Measurements from ENCODE around the gene PRKACG. TPM values are rescaled to one million over a fixed set of nuclear protein-coding genes. Genes with fewer than 3 reads are reported as not detected.
A peak's percentile ranks its signal among the peaks of the same experiment; 100 is the strongest.

Gene PRKACG
- total and polyA plus RNA-seq, 5 experiments from 2014 or later: not detected

- DNase-seq (no peak), ATAC-seq (no peak)
- Mint-ChIP-seq H3K4me3 (no peak overlapping the region), H3K9me3 (no peaks in the 10 kb centered on the region), H3K27ac (peak overlapping the region in 1 of 10 donors; percentile 55), H3K4me1 (peaks cover 6 to 46% (median 10%) of the 10 kb centered on the region in 4 donors), H3K36me3 (peaks cover 0 to 3% (median 0%) of the 10 kb centered on the region in 3 donors), H3K27me3 (peaks cover 0 to 4% (median 0%) of the 10 kb centered on the region in 5 donors)
- POLR2A ChIA-PET: no interaction called here
Measured at GRCh38 chr9:68978501-68978900, 35.4 kb downstream of the PRKACG start.

GRCh38 chr9:68978066-68978465 is 35.8 kb downstream of the PRKACG start:
- no peaks in the 10 kb centered on the region for H3K9me3 Mint-ChIP-seq
- ATAC-seq (no peak), DNase-seq (no peak)
- no peak overlapping the region for H3K4me3 Mint-ChIP-seq
- H3K36me3 Mint-ChIP-seq: peaks cover 0 to 3% (median 0%) of the 10 kb centered on the region in 3 donors
- H3K27me3 Mint-ChIP-seq: peaks cover 0 to 4% (median 0%) of the 10 kb centered on the region in 5 donors
- peak overlapping the region in 1 of 10 donors; percentile 55 for H3K27ac Mint-ChIP-seq
- H3K4me1 Mint-ChIP-seq: peaks cover 6 to 46% (median 10%) of the 10 kb centered on the region in 4 donors
- POLR2A ChIA-PET: no interaction called here

DNA sequence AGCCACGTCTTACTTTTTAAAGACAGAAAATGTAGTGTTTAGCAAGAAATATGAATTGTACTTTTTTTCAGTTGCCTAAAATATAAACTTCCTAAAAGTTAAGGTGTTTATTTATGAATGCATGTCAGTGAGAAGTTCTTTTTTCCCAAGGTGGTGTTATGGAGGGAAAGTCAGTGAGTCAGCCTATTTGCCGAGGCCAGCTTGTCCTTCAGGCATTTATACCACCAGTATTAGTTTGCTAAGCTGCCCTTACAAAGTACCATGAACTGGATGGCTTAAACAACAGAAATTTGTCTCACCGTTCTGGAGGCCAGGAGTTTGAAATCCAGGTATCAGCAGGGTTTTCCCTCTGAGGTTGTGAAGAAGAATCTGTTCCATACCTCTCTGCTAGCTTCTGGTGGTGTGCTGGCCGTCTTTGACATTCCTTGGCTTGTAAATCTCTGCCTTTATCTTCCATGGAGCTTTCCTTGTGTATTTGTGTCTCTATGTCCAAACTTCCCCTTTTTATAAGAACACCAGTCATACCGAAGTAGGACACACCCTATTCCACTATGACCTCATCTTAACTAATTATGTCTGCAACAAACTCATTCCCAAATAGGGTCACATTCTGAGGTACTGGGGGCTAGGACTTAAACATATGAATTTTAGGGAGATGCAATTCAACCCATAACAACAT is 38.4 kb downstream of the PRKACG start:
- H3K4me3 Mint-ChIP-seq: peak overlapping the region in 1 of 10 donors; percentile 9
- peaks cover 0 to 4% (median 0%) of the 10 kb centered on the region in 5 donors for H3K27me3 Mint-ChIP-seq
- POLR2A ChIA-PET: no interaction called here
- peaks cover 0 to 2% (median 0%) of the 10 kb centered on the region in 9 donors for H3K9me3 Mint-ChIP-seq
- H3K4me1 Mint-ChIP-seq: peaks cover 6 to 38% (median 10%) of the 10 kb centered on the region in 4 donors
- ATAC-seq: no peak
- H3K36me3 Mint-ChIP-seq: peaks cover 0 to 3% (median 0%) of the 10 kb centered on the region in 3 donors
- no peak for DNase-seq
- H3K27ac Mint-ChIP-seq: no peak overlapping the region

- H3K36me3 Mint-ChIP-seq: peaks cover 0 to 3% (median 0%) of the 10 kb centered on the region in 3 donors
- DNase-seq: no peak
- POLR2A ChIA-PET: no interaction called here
- H3K4me1 Mint-ChIP-seq: peaks cover 6 to 34% (median 10%) of the 10 kb centered on the region in 4 donors
- H3K27ac Mint-ChIP-seq: no peak overlapping the region
- H3K9me3 Mint-ChIP-seq: peaks cover 0 to 2% (median 0%) of the 10 kb centered on the region in 9 donors
- no peak for ATAC-seq
- H3K27me3 Mint-ChIP-seq: peaks cover 0 to 4% (median 0%) of the 10 kb centered on the region in 5 donors
- H3K4me3 Mint-ChIP-seq: no peak overlapping the region
Measured at GRCh38 chr9:68974901-68975300, 39.0 kb downstream of the PRKACG start.

- POLR2A ChIA-PET: no interaction called here
- H3K4me3 Mint-ChIP-seq: no peak overlapping the region
- peaks cover 0 to 3% (median 0%) of the 10 kb centered on the region in 3 donors for H3K36me3 Mint-ChIP-seq
- peaks cover 0 to 4% (median 0%) of the 10 kb centered on the region in 5 donors for H3K27me3 Mint-ChIP-seq
- ATAC-seq (no peak), DNase-seq (no peak)
- peak overlapping the region in 1 of 10 donors; percentile 42 for H3K27ac Mint-ChIP-seq
- peaks cover 3 to 29% (median 5%) of the 10 kb centered on the region in 4 donors for H3K4me1 Mint-ChIP-seq
- H3K9me3 Mint-ChIP-seq: peaks cover 0 to 2% (median 0%) of the 10 kb centered on the region in 9 donors
Measured at GRCh38 chr9:68974431-68974830, 39.5 kb downstream of the PRKACG start.

- Mint-ChIP-seq H3K27me3 (peaks cover 0 to 4% (median 0%) of the 10 kb centered on the region in 5 donors), H3K9me3 (peaks cover 0 to 2% (median 0%) of the 10 kb centered on the region in 9 donors), H3K4me3 (no peak overlapping the region), H3K4me1 (peaks cover 0 to 22% (median 4%) of the 10 kb centered on the region in 4 donors), H3K36me3 (peaks cover 0 to 3% (median 0%) of the 10 kb centered on the region in 3 donors), H3K27ac (no peak overlapping the region)
- POLR2A ChIA-PET: no interaction called here
- no peak for ATAC-seq
- DNase-seq: no peak
Measured at GRCh38 chr9:68973619-68974018, 40.3 kb downstream of the PRKACG start.

- H3K27ac Mint-ChIP-seq: no peak overlapping the region
- no peak for DNase-seq
- POLR2A ChIA-PET: no interaction called here
Measured at GRCh38 chr9:68970151-68970550, 43.8 kb downstream of the PRKACG start.

DNA sequence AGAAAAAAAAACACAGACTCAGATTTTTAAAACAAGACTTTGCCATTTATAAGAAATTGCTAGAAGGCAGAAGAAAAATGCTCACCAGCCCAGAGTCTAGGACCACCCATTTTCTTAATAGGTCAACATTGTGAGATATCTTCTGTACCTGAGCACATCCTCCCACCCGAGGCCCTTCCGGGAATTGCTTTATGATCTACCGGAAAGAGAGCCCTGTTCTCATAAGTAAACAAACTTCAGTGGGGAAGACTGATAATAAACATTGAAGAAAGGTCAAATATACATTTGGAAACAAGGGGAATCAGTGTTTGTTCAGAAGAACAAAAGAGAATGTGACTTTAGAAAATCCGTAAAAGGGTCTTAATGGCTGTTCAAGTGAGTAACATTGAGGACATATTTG is 44.4 kb downstream of the PRKACG start:
- ATAC-seq (no peak), DNase-seq (no peak)
- Mint-ChIP-seq H3K27me3 (no peaks in the 10 kb centered on the region), H3K9me3 (peaks cover 0 to 2% (median 0%) of the 10 kb centered on the region in 9 donors), H3K4me3 (no peak overlapping the region), H3K27ac (no peak overlapping the region), H3K4me1 (peaks cover 0 to 6% (median 4%) of the 10 kb centered on the region in 4 donors), H3K36me3 (no peaks in the 10 kb centered on the region)
- POLR2A ChIA-PET: no interaction called here

More at GRCh38 chr9:68970151-68970550, 43.8 kb downstream of the PRKACG start:
- no peaks in the 10 kb centered on the region for H3K27me3 Mint-ChIP-seq
- no peak overlapping the region for H3K4me3 Mint-ChIP-seq
- no peak for ATAC-seq
- no peaks in the 10 kb centered on the region for H3K36me3 Mint-ChIP-seq
- peaks cover 0 to 2% (median 0%) of the 10 kb centered on the region in 9 donors for H3K9me3 Mint-ChIP-seq
- H3K4me1 Mint-ChIP-seq: peaks cover 0 to 11% (median 4%) of the 10 kb centered on the region in 4 donors

- no peak overlapping the region for H3K27ac Mint-ChIP-seq
- no peak overlapping the region for H3K4me3 Mint-ChIP-seq
- POLR2A ChIA-PET: no interaction called here
- no peak for ATAC-seq
- DNase-seq: no peak
- peaks cover 0 to 2% (median 0%) of the 10 kb centered on the region in 9 donors for H3K9me3 Mint-ChIP-seq
- H3K27me3 Mint-ChIP-seq: no peaks in the 10 kb centered on the region
- no peaks in the 10 kb centered on the region for H3K4me1 Mint-ChIP-seq
- no peaks in the 10 kb centered on the region for H3K36me3 Mint-ChIP-seq
Measured at GRCh38 chr9:68967800-68968199, 46.1 kb downstream of the PRKACG start.

DNA sequence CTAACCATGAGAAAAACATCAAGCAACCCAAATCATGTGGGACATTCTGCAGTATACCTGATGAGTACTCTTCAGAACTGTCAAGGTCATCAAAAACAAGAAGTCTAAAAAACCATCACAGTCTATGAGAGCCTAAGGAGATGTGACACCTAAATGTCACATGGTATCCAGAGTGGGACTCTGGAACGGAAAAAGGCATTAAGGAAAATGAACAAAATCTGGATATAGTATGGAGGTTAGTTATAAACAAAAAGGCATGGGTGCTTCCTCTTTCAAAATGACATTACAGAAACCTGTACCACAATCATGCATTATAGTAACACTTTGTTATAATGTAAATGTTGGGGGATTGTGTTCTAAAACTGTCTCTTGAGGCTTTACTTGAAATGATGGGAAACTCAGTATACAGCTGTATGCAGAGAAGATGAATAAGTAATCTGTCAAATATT is 47.4 kb downstream of the PRKACG start:
- Mint-ChIP-seq H3K27ac (no peak overlapping the region), H3K4me3 (no peak overlapping the region), H3K4me1 (no peaks in the 10 kb centered on the region), H3K9me3 (peaks cover 0 to 2% (median 0%) of the 10 kb centered on the region in 9 donors), H3K27me3 (peaks cover 0 to 6% (median 0%) of the 10 kb centered on the region in 5 donors), H3K36me3 (no peaks in the 10 kb centered on the region)
- POLR2A ChIA-PET: no interaction called here
- no peak for ATAC-seq
- no peak for DNase-seq

DNA sequence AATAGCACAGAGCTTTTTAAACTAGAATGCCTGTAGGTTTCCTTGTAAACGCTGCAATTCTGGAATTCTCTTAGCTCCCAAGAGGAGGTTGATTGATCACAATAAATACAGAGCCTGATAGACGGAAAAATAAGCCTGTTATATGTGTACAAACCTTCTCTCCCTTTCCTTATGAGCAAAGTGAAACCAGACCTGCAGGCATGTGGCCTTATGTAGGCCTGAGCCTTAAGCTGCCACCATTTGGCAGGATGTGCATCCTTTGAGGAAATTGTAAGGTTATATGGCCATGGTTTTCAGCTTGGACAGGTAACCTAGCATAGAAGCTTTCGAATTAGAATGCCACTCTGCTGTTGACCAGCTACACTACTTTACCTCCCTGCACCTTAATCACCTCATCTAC is 49.1 kb downstream of the PRKACG start:
- H3K27me3 Mint-ChIP-seq: peaks cover 2 to 22% (median 4%) of the 10 kb centered on the region in 5 donors

DNA sequence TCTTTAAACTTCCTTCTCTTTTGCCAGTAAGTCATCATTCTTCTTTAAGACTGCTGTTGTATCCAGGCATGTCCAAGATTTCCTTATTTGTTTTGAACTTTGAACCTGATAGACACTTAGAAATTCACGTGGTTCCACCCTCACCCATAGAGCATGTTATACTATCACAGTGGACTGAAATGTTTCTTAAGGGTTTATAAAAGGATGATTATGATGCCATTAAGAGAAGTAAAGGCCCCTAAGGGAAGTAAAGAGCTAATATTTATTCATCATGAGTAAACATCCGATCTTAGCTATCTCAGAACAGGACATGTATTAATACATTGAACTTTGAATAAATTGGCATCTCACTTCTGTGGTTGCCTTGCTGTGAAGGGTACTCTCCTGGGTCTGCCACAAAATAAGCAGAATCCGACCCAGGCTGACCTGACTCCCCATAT is 49.8 kb downstream of the PRKACG start:
- H3K36me3 Mint-ChIP-seq: no peaks in the 10 kb centered on the region
- DNase-seq: no peak
- peaks cover 2 to 23% (median 4%) of the 10 kb centered on the region in 5 donors for H3K27me3 Mint-ChIP-seq
- H3K27ac Mint-ChIP-seq: no peak overlapping the region
- POLR2A ChIA-PET: no interaction called here
- H3K4me3 Mint-ChIP-seq: no peak overlapping the region
- H3K4me1 Mint-ChIP-seq: no peaks in the 10 kb centered on the region
- H3K9me3 Mint-ChIP-seq: no peaks in the 10 kb centered on the region
- ATAC-seq: no peak

More for the DNA sequence above, 49.1 kb downstream of the PRKACG start:
- Mint-ChIP-seq H3K9me3 (no peaks in the 10 kb centered on the region), H3K27ac (no peak overlapping the region), H3K4me3 (no peak overlapping the region), H3K4me1 (no peaks in the 10 kb centered on the region), H3K36me3 (no peaks in the 10 kb centered on the region)
- POLR2A ChIA-PET: no interaction called here
- DNase-seq (no peak), ATAC-seq (no peak)

- Mint-ChIP-seq H3K36me3 (no peaks in the 10 kb centered on the region), H3K27ac (no peak overlapping the region), H3K4me3 (no peak overlapping the region), H3K4me1 (no peaks in the 10 kb centered on the region), H3K27me3 (peaks cover 2 to 23% (median 4%) of the 10 kb centered on the region in 5 donors), H3K9me3 (no peaks in the 10 kb centered on the region)
- ATAC-seq (no peak), DNase-seq (no peak)
- POLR2A ChIA-PET: no interaction called here
Measured at GRCh38 chr9:68963416-68963815, 50.5 kb downstream of the PRKACG start.
